ENCODE results near the gene MUC5B.

DNA sequence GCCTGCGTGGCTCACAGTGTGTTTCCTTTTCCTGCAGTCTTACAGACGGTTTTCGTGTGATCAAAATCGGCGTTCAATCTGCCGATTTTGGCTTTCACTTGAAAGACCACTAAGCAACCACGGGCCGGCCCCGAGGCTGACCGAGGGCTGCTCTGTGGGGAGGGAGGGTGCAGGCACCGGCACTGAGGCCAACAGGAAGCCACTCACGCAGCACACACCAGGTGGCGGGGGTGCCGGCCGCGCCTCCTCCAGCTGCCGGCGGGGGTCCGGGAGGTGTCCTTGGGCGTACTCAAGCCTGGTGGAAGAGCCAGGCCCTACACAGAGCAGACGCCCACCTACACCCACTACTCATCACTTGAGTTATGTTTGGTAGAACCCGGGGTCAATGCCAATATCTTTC, 72.2 kb downstream of the MUC5B start:
- TF ChIP-seq, protein P1, sequence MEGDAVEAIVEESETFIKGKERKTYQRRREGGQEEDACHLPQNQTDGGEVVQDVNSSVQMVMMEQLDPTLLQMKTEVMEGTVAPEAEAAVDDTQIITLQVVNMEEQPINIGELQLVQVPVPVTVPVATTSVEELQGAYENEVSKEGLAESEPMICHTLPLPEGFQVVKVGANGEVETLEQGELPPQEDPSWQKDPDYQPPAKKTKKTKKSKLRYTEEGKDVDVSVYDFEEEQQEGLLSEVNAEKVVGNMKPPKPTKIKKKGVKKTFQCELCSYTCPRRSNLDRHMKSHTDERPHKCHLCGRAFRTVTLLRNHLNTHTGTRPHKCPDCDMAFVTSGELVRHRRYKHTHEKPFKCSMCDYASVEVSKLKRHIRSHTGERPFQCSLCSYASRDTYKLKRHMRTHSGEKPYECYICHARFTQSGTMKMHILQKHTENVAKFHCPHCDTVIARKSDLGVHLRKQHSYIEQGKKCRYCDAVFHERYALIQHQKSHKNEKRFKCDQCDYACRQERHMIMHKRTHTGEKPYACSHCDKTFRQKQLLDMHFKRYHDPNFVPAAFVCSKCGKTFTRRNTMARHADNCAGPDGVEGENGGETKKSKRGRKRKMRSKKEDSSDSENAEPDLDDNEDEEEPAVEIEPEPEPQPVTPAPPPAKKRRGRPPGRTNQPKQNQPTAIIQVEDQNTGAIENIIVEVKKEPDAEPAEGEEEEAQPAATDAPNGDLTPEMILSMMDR (IDR thresholded peaks at IDR 0.05): no peak
- no peak for TF ChIP-seq POLR2A (IDR thresholded peaks at IDR 0.05)

All from ovary (tissue), 3 donors.